Stimulated activated CD8-positive, alpha-beta memory T cell treated with anti-CD3 and anti-CD28 coated beads, Interleukin-2, amount 100 ng/mL, for 1 hour (primary cell): ENCODE measurements around the gene KRTAP2-2.

Source experiments
- DNase-seq, 2 donors: peaks; one replicate each; pipeline ENCODE4 v3.0.0-alpha.2; 2020; ENCODE audit warnings: low read depth in 2 of 2

KRTAP2-2 gene

DNA sequence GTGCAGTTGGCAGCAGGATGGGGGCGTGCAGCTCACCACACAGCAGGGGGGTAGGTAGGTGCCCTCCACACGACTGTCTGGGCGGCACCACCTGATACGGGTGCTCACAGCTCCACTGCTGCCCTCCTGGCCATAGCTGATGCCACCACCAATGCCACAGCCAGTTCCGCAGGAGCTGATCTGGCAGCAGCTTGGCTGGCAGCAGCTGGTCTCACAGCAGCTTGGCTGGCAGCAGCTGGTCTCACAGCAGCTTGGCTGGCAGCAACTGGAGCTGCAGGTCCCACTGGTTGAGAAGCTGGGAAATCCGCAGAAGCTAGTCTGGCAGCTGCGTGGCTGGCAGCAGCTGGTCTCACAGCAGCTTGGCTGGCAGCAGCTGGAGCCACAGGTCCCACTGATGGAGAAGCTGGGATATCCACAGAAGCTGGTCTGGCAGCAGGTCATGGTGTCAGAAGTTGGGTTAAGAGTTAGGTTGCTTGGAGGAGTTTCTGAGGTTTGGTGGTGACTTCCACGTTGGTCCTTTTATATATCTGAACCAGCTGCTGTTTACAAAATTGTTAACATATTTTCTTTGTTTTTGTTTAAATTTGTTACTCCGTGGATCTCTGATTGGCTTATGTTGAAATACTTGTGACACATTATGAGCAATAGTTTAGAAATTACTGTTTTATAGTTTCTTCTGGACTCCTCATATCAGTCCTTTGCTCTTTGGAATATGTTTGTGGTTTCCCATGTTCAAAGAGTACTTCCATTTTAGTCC, 28.1 kb downstream of the KRTAP2-2 start, which contains the start of gene KRTAP1-5:
TSS of gene KRTAP1-5 (minus strand) at position 494 of the 757 bp plus-strand sequence. CDS start at position 441, 53 bp downstream.
- DNase-seq: no peak

GRCh38 chr17:41024697-41025096, 30.3 kb downstream of the KRTAP2-2 start:
- DNase-seq: no peak

GRCh38 chr17:41020336-41020735, 34.7 kb downstream of the KRTAP2-2 start:
- no peak for DNase-seq

GRCh38 chr17:41019415-41019814, 35.6 kb downstream of the KRTAP2-2 start:
- DNase-seq: no peak

DNA sequence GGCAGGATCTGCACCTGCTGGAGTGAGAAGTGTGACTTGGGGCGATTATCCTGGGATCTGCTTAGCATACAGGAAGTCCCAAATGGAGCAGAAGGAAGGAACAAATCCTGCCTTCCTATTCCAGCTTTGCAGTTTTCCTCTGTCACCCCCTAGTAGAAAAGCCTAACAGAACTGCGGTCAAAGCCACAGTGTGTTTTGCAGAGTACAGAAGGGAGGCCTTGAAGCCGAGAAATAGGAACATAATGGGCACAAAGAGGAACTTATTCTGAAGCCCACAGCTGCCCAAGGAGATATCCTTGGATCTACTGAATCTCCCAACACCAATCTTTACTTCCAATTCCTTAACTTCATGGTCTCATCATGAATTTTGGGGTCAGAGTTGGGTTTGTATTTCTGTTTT, 36.5 kb downstream of the KRTAP2-2 start:
- DNase-seq: no peak

DNA sequence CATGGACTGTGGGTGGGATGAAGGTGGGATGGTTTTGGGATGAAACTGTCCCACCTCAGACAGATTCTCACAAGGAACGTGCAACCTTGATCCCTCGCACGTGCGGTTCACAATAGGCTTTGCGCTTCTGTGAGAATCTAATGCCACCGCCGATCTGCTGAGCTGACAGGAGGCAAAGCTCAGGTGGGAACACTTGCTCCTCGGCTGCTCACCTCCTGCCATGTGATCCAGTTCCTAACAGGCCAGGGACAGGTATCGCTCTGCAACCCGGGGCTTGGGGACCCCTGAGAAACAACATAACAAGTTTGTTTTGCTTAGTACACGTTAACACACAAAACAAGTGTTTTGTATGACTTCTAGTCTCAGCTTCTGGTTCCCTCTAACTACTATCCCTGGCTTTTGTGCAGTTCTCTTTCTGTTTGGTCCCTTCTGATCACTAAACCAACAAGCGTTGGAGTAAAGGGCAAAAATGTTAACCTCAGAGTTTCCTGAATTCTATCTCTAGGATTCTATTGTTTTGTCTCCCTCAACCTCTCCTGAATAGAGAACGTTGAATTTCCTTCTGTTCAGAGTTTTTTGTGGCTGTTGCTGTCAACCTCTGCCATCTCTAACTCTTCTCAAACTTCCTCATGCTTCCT, 38.3 kb downstream of the KRTAP2-2 start:
- DNase-seq: no peak

- DNase-seq: no peak
These were observed 39.6 kb downstream of the KRTAP2-2 start for GRCh38 chr17:41015454-41015853.

DNA sequence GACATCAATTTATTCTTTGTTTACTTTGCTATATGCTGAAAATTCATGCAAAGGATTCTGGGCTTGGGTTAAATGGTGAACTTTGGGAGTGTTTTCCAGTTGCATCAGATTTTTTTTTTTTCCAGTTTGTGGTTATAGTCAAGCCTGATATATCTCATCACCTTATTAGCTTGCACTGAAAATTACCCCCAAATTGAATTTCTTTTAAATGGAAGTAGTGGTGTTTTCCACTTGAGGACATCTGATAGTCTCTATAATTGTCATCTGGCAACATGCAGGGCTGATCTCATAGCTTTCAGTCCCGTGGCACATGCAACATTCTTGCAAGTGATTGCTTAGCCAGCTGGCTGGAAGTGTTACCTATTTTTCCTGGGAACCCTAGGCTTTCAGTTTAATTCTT, 41.4 kb downstream of the KRTAP2-2 start:
- DNase-seq: no peak

- no peak for DNase-seq
These were observed 41.8 kb downstream of the KRTAP2-2 start for GRCh38 chr17:41013181-41013580.

DNA sequence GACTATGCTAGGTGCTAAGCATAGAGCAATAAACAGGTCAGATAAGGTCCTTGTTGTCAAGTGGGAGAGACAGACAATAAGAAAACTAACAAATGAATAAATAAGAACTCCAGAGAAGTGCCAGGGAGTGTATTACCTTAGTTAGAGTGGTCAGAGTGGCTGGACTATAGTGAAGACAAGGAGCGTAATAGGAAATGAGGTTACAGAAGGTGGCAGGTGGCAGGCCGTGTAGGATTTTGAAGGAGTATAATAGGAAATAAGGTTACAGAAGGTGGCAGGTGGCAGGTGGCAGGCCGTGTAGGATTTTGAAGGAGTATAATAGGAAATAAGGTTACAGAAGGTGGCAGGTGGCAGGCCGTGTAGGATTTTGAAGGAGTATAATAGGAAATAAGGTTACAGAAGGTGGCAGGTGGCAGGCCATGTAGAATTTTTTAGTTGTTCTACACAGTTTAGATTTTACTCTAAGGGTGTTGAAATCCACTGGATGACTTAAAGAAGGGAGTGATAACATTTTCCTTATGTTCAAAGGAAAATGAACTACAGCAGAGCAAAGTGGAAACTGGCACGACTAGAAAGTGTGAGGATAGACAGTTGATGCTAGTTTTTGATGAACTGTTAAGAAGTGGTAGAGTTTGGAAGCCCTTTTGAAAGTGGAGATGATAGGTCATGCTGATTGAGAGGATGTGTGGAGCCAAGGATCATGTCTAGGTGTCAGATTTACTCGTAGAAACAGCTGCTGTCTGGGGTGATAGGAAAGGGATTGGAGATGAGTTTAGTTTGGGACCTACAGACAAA, 42.5 kb downstream of the KRTAP2-2 start:
- DNase-seq: no peak

DNA sequence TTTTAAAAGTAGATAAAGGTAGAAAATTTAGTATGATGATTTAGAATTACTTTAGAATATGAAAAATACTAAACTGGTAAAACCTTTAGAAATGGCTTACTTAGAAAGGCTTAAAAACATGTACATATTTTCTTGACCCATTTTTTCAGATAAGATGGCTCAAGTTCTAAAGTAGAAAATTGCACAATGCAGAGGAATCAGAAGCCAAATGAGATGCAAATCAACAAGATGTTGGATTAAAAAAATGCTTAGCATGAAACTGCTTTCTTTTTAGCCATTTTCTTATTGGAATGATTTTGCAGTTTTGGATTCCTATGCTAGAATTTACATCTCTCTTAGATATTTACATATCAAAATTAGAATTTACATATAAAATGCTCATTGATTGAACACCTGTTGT, 44.6 kb downstream of the KRTAP2-2 start:
- DNase-seq: no peak

GRCh38 chr17:41009936-41010335, 45.1 kb downstream of the KRTAP2-2 start:
- DNase-seq: no peak

DNA sequence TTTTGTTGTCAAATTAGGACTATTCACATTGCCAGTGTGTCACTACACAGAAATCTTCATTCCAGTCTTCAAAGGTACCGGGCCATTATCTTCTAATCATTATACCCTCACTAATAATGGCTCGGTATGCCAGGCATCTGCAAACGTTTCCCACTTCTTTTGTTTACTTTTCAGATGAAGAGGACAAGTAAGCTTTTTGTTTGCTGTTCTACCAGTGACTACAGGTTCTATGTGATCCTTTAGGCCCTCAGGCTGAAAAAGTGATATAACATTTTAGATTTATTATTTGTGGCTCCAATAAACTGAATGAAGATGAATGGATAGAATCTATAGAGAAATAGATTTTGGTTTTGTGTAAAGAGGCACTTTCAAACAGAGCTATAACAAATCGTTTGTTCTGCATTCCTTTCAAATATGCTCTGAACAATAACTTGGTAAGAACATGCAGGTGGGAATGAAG, 45.7 kb downstream of the KRTAP2-2 start:
- no peak for DNase-seq

DNA sequence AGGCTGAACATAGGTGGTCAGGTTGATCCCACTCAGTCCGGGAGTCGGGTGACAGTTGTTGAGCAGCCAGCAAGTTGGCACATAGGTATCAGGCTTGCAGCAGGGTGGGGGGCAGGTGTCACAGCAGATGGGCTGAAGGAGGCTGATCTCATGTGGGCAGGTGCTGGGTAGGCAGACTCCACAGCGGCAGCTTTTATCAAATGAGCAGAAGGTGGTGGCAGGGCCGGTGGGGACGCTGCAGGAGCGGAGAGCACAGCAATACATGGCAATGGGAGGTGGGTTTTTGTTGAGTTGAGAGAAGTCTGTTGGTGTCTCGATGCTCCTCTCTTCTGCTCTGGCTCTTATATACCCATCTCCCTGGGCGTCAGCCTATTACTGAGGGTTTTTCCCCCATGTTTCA, 46.2 kb downstream of the KRTAP2-2 start, which contains the start of gene KRTAP3-1:
TSS of gene KRTAP3-1 (minus strand) at position 318 of the 400 bp plus-strand sequence. CDS start at position 264, 54 bp downstream.
- DNase-seq: no peak
